Middle frontal gyrus (tissue), 1 donor: Measurements from ENCODE around the gene SLC38A3.

Source experiments
- DNase-seq: peaks from one replicate; pipeline ENCODE4 v3.0.0-alpha.2; 2015; ENCODE audit warnings: low spot score; ENCODE audit errors: extremely low spot score

The SLC38A3 gene

DNA sequence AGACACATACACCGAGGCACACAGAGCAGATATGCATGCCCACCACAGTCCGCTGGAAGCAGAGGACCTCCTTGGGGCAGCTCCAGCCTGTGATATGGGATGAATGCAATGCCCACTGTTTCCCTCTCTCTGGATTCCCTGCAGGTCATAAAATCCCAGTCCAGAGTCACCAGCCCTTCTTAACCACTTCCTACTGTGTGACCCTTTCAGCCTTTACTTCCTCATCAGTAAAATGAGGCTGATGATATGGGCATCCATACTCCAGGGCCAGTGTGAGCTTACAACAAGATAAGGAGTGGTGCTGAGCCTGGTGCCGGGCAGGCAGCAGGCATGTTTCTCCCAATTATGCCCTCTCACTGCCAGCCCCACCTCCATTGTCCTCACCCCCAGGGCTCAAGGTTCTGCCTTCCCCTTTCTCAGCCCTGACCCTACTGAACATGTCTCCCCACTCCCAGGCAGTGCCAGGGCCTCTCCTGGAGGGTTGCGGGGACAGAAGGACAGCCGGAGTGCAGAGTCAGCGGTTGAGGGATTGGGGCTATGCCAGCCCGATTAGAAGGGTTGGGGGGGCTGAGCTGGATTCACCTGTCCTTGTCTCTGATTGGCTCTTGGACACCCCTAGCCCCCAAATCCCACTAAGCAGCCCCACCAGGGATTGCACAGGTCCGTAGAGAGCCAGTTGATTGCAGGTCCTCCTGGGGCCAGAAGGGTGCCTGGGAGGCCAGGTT is 14.0 kb upstream of the SLC38A3 start, which contains the start of gene GNAT1:
Gene GNAT1 (plus strand): TSS at position 675 of the 725 bp plus-strand sequence. CDS start 116 bp downstream, outside the sequence.
- DNase-seq: no peak

- DNase-seq: no peak
These were observed 12.9 kb upstream of the SLC38A3 start for GRCh38 chr3:50192124-50192523.

- peak; percentile 41 for DNase-seq
These were observed 12.4 kb upstream of the SLC38A3 start for GRCh38 chr3:50192689-50193141.

GRCh38 chr3:50193286-50193685 is 11.8 kb upstream of the SLC38A3 start:
- no peak for DNase-seq

- DNase-seq: no peak
These were observed 11.3 kb upstream of the SLC38A3 start for GRCh38 chr3:50193746-50194127.

DNA sequence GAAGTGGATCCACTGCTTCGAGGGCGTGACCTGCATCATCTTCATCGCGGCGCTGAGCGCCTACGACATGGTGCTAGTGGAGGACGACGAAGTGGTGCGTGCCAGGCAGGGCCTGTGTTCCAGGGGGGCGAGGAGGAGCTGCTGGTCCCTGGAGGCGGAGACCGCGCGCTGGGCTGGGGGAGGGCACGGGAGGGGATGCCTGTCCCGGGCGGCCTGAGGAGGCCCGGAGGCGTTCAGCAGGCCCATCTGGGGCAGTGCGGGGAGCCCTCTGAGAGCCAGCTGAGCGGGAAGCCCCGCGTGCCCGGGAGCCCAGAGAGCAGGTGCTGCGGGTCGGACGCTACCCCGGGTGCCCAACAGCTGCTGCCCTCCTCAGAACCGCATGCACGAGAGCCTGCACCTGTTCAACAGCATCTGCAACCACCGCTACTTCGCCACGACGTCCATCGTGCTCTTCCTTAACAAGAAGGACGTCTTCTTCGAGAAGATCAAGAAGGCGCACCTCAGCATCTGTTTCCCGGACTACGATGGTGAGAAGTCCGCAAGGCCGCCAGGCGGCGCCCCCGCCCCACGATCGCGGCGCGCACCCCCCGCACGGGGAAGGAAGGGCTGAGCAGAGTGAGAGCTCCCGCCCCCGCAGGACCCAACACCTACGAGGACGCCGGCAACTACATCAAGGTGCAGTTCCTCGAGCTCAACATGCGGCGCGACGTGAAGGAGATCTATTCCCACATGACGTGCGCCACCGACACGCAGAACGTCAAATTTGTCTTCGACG is 10.8 kb upstream of the SLC38A3 start:
- DNase-seq: no peak

DNA sequence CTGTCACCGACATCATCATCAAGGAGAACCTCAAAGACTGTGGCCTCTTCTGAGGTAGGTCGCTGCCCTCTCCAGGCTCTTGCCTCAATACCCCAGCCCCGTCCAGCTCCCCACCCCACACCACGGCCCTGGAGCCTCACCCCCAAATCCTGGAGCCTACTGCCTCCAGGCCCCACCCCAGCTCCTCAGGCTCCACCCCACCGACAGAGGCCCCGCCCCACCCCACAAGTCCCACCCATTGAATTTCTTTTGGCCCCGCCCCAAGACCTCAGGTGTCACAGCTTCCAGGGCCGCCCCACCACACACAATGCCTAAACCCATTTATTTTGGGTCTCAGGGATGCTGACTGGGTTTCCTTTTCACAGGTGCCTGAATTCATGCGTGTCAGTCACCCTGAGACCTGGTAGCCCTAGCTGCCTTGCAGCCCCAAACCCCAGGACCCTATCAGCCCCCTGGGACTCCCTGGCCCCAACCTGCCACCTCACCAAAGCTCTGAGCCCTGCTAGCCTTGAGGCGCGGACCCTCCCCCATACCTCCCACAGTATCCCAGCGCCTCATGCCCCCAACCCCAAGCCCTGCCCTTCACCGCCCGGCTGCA is 10.1 kb upstream of the SLC38A3 start:
- no peak for DNase-seq

DNA sequence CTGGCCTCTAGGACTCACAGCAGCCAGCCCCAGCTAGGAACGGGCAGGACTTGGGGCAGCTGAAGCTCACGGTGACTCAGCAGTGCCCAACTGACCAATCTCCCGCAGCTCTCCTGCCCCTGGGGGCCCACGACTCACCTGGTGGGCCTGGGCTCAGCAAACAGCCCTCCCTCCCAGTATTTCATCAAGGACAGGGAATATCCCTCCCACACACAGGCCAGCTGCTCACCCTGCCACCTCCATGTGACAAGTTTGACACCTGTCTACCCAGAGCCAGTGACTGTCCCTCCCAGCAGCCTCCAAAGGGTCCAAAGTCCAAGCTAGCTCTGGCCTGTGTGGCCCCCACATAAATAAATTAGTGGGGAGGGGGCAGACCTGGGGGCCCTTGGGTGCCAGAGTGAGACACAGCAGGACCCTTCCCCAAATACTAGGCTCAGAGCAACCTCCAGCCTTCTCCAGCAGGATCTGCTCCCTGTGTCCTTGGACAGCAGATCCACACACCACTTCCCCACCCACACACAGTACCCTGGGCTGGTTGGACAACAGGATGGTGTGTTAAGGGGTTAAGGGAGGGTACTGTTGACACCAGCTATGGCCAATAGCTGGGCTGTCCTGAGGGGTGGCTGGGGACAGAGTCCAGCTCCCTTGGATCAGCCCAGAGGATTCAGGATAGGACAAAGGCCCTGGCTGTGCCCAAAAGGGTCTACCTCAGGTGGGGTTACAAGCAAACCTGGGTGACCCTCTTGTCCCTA is 9.4 kb upstream of the SLC38A3 start:
- DNase-seq: no peak

DNA sequence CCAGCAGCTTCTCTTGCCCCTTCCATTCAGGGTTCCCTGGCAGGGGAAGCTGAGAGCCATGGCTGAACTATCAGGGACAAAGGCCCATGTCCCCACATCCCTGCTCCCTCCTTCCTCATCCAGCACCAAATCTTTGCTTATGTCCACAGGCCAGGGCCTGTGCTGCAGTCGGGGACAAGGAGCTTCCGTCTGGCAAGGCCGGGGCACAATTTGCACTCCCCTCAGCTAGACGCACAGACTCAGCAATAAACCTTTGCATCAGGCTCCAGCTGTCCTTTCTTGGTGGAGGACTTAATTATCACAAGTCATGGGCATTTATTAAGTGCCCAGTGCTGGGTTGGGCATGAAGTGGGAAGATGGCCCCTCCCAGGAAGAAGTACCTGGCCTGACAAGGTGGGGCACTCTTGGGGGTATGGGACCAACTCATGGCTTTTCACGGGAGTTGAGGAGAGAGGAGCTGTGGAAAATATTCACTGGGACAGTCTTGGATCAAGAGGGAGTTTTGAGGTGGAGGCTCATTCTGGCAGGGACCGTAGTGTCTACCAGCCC is 8.7 kb upstream of the SLC38A3 start:
- DNase-seq: no peak

GRCh38 chr3:50201573-50202315 is 3.3 kb upstream of the SLC38A3 start:
- DNase-seq: no peak

DNA sequence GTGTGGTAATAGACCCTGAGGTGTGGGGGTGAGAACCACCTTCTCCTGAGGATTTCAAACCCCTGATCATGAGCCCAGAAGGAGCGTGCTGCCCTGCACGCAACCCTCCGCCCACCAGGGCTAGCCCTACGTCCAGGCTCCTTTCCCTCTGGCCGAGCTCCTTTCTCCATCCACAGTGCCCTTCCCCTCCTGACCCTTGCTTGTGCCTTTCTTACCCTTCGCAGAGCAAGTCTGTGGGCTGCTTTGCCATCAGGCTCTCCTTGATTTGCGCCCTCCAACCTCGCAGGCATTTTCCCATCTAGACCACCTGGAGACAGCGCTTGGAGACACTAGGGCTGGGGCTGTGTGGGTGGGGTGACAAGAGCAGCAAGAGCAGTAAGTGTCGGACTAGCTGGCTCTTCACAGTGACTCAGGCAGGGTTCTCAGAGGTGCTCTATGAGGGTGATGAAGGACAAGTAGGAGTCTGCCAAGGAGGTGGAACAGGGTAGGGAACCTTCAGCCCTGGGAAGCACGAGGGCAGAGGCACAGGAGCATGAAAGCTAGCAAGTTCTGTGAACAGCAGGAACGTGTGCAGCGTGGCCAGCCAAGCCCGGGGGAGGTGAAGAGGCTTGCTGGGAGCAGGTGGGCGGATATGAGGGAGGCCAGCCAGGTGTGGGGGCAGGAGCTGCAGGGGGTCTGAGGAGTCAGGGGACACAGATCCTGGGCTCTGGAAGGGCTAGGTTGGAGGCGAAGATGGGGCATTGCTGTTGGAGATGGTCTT is 2.5 kb upstream of the SLC38A3 start:
- DNase-seq: no peak

DNA sequence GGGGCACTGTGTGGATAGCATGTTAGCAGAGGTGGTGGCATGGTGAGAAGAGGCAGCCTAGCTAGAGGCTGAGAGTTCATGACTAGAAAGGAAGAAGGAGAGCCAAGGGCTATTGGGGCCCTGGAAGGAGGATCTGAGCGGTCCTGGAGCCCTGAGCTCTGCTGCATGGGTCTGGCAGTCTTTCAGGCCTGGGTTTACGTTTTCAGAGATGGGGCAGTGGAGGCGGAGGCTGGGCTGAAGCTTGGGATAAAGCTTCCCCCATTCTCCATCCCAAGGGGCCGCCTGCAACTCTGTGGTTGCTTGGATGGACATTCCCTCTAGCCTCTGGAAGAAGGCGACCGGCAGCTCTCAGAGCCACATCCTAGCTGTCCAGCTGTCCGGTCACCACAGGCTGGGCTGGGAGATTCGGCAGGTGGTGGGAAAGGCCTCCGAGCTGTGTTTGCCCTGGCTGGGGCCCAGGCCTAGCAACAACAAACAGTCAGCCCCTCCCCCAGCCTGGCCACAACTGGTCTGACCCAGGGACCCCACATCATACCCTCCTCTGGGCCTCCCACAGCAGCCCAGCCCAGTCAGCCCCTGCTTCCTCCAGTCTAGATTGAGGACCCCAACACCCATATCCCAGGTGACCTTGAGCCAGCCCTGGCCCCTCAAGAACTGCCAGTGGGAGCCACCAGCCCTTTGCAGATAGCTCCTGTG is 1.8 kb upstream of the SLC38A3 start:
- no peak for DNase-seq

GRCh38 chr3:50203809-50204803 is 965 bp upstream of the SLC38A3 start:
- DNase-seq: no peak

DNA sequence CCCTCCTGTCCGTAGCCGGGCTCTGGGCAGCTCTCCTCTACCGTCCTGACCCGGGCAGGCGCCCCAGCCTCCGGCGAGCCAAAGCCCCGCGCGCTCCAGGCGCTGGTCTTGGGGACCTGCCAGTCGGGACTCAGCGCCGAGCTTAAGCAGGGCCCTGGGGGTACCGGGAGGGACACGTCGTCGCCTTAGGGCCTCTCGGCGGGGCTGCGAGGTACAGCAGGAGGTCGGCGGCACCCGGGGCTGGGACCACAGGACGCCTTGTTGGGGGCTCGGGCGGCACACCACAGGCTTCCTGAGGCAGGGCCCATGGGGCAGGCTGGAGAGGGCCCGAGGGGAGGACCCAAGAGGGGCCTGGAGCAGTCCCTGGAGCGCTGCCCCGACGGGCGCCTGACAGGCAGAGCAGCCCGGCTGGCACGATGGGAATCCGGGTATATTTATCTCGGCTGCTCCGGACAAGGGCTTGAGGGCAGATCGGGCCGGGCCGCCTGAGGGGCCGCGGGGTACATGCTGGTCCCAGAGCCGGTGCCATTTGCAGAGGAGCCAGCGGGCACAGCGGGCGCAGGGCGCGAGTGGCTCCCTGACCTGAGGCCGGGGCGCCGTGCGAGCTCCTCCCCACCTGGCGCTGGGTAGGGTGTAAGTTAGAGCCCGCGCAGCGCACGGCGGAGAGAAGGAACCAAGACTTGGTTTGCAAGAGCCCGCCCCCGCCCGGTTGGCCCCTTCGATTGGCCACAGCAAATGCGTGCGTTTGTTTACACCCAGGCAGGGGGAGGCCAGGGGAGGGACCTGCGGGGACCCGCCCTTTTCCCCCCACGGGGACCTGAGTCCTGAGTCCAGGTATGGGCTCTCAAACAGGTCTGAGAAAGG is 574 bp downstream of the SLC38A3 start:
- no peak for DNase-seq

- no peak for DNase-seq
These were observed 2.4 kb downstream of the SLC38A3 start for GRCh38 chr3:50207359-50208042.

DNA sequence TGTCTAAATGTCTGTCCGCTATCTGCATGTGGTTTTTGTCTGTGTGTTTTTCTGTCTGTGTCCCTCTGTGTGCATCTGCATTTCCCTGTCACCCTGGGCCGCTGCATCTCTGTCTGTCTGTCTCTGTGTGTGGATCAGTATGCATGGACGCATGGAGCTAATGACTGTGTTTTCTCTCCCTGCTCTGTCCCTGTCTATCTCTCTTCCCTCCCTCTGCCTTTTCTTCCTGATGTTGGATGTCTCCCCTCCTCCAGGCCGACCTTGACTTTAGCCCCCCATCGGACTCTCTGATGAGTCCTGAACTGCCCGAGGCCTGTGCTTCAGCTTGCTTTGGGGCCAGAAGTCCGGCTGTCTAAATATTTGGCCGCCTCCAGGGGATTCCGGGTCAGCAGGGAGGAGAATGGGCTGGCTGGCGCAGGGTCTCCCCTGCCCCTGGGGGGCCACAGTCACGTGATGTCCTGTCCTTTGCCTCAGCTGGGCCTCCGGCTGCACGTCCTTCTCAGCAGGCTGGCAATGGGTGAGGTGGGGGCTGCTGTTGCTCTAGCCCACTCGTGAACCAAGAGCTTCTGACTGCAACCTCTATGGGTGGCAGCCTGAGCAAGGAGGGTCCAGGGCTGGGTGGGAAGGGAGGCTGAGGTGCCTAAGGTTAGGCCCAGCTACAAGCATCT is 3.7 kb downstream of the SLC38A3 start:
- no peak for DNase-seq
